ENCODE results near the gene EVA1B. TPM values are rescaled to one million over a fixed set of nuclear protein-coding genes. Genes with fewer than 3 reads are reported as not detected.
A peak's percentile ranks its signal among the peaks of the same experiment; 100 is the strongest.

EVA1B gene
- total and polyA plus RNA-seq, 2 of the 13 experiments (the other 11 are each of a cell fraction or from before 2014, with no cell fraction given) = 3.9 to 6.6 TPM

- TF ChIP-seq NFKBIZ (CRISPR knock-in tag; IDR thresholded peaks at IDR 0.05) (no peak), ZUFSP (CRISPR knock-in tag; IDR thresholded peaks at IDR 0.05; ENCODE audit: borderline replicate concordance) (no peak), ETV6 (CRISPR knock-in tag; conservative IDR thresholded peaks at IDR 0.05) (0 out of 2 replicates have a peak, but pooled peaks have one; percentile 35), MYC (CRISPR knock-in tag; IDR thresholded peaks at IDR 0.05; ENCODE audit: borderline replicate concordance) (no peak; the same call in 1 of the 2 replicates), ZNF616 (CRISPR knock-in tag; IDR thresholded peaks at IDR 0.05; ENCODE audit: low read depth) (no peak), NFYC (CRISPR knock-in tag; IDR thresholded peaks at IDR 0.05) (no peak), ZNF17 (CRISPR knock-in tag; IDR thresholded peaks at IDR 0.05) (no peak), GATA4 (IDR thresholded peaks at IDR 0.05; ENCODE audit: borderline replicate concordance, low read depth) (peak; percentile 53; the same call in 1 of the 2 replicates), ZNF496 (CRISPR knock-in tag; IDR thresholded peaks at IDR 0.05; ENCODE audit: insufficient replicate concordance) (no peak), MTA3 (CRISPR knock-in tag; IDR thresholded peaks at IDR 0.05) (no peak), SMYD3 (CRISPR knock-in tag; IDR thresholded peaks at IDR 0.05) (no peak), POGZ (CRISPR knock-in tag; IDR thresholded peaks at IDR 0.05) (0 out of 2 replicates have a peak, but pooled peaks have one; percentile 26), ZNF850 (CRISPR knock-in tag; conservative IDR thresholded peaks at IDR 0.05) (no peak), DNMT1 (CRISPR knock-in tag; IDR thresholded peaks at IDR 0.05) (no peak), HMGXB3 (CRISPR knock-in tag; IDR thresholded peaks at IDR 0.05; ENCODE audit: borderline replicate concordance) (peak; percentile 18; the same call in 1 of the 2 replicates), TCF7 (IDR thresholded peaks at IDR 0.05; ENCODE audit: low read depth) (no peak), RBAK (CRISPR knock-in tag; IDR thresholded peaks at IDR 0.05) (no peak), BRCA1 (CRISPR knock-in tag; IDR thresholded peaks at IDR 0.05) (peak; percentile 75)
- TF ChIP-seq, protein P1, sequence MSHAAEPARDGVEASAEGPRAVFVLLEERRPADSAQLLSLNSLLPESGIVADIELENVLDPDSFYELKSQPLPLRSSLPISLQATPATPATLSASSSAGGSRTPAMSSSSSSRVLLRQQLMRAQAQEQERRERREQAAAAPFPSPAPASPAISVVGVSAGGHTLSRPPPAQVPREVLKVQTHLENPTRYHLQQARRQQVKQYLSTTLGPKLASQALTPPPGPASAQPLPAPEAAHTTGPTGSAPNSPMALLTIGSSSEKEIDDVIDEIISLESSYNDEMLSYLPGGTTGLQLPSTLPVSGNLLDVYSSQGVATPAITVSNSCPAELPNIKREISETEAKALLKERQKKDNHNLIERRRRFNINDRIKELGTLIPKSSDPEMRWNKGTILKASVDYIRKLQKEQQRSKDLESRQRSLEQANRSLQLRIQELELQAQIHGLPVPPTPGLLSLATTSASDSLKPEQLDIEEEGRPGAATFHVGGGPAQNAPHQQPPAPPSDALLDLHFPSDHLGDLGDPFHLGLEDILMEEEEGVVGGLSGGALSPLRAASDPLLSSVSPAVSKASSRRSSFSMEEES (CRISPR knock-in tag; IDR thresholded peaks at IDR 0.05) = peak; percentile 7; the same call in 1 of the 2 replicates
- TF ChIP-seq, protein P2, sequence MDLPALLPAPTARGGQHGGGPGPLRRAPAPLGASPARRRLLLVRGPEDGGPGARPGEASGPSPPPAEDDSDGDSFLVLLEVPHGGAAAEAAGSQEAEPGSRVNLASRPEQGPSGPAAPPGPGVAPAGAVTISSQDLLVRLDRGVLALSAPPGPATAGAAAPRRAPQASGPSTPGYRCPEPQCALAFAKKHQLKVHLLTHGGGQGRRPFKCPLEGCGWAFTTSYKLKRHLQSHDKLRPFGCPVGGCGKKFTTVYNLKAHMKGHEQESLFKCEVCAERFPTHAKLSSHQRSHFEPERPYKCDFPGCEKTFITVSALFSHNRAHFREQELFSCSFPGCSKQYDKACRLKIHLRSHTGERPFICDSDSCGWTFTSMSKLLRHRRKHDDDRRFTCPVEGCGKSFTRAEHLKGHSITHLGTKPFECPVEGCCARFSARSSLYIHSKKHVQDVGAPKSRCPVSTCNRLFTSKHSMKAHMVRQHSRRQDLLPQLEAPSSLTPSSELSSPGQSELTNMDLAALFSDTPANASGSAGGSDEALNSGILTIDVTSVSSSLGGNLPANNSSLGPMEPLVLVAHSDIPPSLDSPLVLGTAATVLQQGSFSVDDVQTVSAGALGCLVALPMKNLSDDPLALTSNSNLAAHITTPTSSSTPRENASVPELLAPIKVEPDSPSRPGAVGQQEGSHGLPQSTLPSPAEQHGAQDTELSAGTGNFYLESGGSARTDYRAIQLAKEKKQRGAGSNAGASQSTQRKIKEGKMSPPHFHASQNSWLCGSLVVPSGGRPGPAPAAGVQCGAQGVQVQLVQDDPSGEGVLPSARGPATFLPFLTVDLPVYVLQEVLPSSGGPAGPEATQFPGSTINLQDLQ (CRISPR knock-in tag; IDR thresholded peaks at IDR 0.05) = no peak
These were observed at the start of gene EVA1B (continued) for GRCh38 chr1:36323636-36324352.
